Keratinocyte (primary cell): ENCODE data around the gene ADAMTS9.
A peak's percentile ranks its signal among the peaks of the same experiment; 100 is the strongest.

ENCODE experiments used
- EZH2 ChIP-seq: IDR thresholded peaks from one replicate; pipeline ENCODE4 v1.6.1; 2012; ENCODE audit warnings: inconsistent platforms, mild to moderate bottlenecking, low read length, moderate library complexity
- TF ChIP-seq, protein P1 (sequence below), 3 experiments: IDR thresholded peaks in 1 of 3; conservative IDR thresholded peaks in 1 of 3; optimal IDR thresholded peaks in 1 of 3; 2 replicates in 2 of 3; 3 replicates in 1 of 3; pipeline versions ENCODE3 to v1.5.1; 2011; ENCODE audit warnings: low read length in 3 of 3, mild to moderate bottlenecking in 3 of 3, moderate library complexity in 2 of 3, control low read depth in 1 of 3, inconsistent platforms in 1 of 3; ENCODE audit not compliant: insufficient read depth in 2 of 3; ENCODE audit errors: extremely low read depth in 1 of 3

DNA sequence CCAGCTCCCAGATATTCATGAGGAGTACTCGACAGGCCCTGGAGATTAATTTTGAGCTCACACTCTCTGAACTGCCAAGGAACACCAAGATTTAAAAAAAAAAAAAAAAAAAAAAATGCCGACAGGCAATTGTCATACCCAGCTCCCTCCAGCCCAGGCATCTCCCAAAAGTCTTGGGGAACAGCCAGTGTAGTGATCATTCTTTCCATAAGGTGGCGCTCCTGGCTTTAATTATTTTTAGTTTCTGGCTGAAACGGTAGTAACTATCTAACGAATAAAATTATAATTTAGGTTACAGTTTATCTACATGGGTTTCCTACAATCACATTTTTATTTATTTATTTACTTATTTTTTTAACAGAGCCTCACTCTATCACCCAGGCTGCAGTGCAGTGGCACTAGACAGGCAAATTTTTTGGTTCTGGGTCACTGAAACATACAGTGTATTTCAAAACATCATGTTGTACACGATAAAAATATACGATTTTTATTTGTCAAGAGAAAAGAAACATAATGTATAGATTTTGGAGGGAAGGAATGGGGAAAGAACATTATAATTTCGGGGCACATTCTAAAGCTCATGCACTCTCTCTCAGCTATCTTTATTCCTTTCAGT is 157.3 kb downstream of the ADAMTS9 start:
- TF ChIP-seq, protein P1, sequence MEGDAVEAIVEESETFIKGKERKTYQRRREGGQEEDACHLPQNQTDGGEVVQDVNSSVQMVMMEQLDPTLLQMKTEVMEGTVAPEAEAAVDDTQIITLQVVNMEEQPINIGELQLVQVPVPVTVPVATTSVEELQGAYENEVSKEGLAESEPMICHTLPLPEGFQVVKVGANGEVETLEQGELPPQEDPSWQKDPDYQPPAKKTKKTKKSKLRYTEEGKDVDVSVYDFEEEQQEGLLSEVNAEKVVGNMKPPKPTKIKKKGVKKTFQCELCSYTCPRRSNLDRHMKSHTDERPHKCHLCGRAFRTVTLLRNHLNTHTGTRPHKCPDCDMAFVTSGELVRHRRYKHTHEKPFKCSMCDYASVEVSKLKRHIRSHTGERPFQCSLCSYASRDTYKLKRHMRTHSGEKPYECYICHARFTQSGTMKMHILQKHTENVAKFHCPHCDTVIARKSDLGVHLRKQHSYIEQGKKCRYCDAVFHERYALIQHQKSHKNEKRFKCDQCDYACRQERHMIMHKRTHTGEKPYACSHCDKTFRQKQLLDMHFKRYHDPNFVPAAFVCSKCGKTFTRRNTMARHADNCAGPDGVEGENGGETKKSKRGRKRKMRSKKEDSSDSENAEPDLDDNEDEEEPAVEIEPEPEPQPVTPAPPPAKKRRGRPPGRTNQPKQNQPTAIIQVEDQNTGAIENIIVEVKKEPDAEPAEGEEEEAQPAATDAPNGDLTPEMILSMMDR (optimal IDR thresholded peaks at IDR 0.05 in 1 of 3, IDR thresholded peaks at IDR 0.05 in 1 of 3, conservative IDR thresholded peaks at IDR 0.05 in 1 of 3; ENCODE audit: extremely low read depth in 1 of 3, insufficient read depth in 2 of 3, low read length in 3 of 3) = peak; percentile 53 to 63 (median 55)
- no peak for TF ChIP-seq EZH2
